PC-3 (cell line): Measurements from ENCODE around the gene ADARB2. TPM values are rescaled to one million over a fixed set of nuclear protein-coding genes. Genes with fewer than 3 reads are reported as not detected.

ENCODE experiments used
- ATAC-seq: fragments of 200-7000 bp; cut with Tn5 transposase; 2 replicates; pipeline ENCODE4 v1.9.1; 2020; ENCODE audit warnings: mild to moderate bottlenecking, moderate library complexity
- BruUV-seq: library from RNA; stranded (reverse); fragments of 400-500 nt; replicated peaks from 2 replicates; lab custom pipeline; 2021; lab: Mats Ljungman, UMichigan
- CTCF ChIA-PET: fragments of 300-600 bp; sonication (Branson Sonifier 250); formaldehyde crosslinking; loops from one replicate; lab custom pipeline; 2022; ENCODE audit warnings: antibody characterized with exemption; lab: Charles Lee
- POLR2A ChIA-PET: fragments of 300-600 bp; sonication (Branson Sonifier 250); formaldehyde crosslinking; loops from one replicate; lab custom pipeline; 2022; ENCODE audit warnings: antibody characterized with exemption; ENCODE audit not compliant: unreplicated experiment; lab: Charles Lee
- DNase-seq: peaks from one replicate; pipeline ENCODE4 v3.0.0-alpha.2; 2015
- H2AFZ ChIP-seq: fragments of 300-600 bp; sonication (generic); 2 replicates; pipeline ENCODE4 v1.6.0; 2016; ENCODE audit warnings: antibody characterized with exemption, low read length
- H3F3A ChIP-seq: fragments of 300-600 bp; sonication (generic); one replicate; pipeline ENCODE4 v1.6.0; 2017; ENCODE audit warnings: antibody characterized with exemption, low read length, control low read depth, mild to moderate bottlenecking; ENCODE audit not compliant: unreplicated experiment
- H3K27ac ChIP-seq: fragments of 300-600 bp; sonication (generic); 2 replicates; pipeline ENCODE4 v1.5.1; 2016; ENCODE audit warnings: mild to moderate bottlenecking, low read length
- H3K27me3 ChIP-seq: fragments of 300-600 bp; sonication (generic); 2 replicates; pipeline ENCODE4 v1.6.1; 2016; ENCODE audit warnings: low read length, mixed read lengths
- H3K36me3 ChIP-seq: fragments of 300-600 bp; sonication (generic); 2 replicates; pipeline ENCODE4 v1.6.1; 2016; ENCODE audit warnings: low read depth, mixed run types, low read length, mixed read lengths
- H3K4me1 ChIP-seq: fragments of 300-600 bp; sonication (generic); 2 replicates; pipeline ENCODE4 v1.5.1; 2016; ENCODE audit warnings: low read length; ENCODE audit not compliant: insufficient read depth
- H3K4me2 ChIP-seq: fragments of 300-600 bp; sonication (generic); 2 replicates; pipeline ENCODE4 v1.6.0; 2016; ENCODE audit warnings: low read length
- H3K4me3 ChIP-seq: fragments of 300-600 bp; sonication (generic); 2 replicates; pipeline ENCODE4 v1.5.1; 2016; ENCODE audit warnings: mild to moderate bottlenecking, low read length, mixed read lengths
- H3K79me2 ChIP-seq: fragments of 300-600 bp; sonication (generic); 2 replicates; pipeline ENCODE4 v1.6.1; 2017; ENCODE audit warnings: low read length, mixed read lengths
- H3K9ac ChIP-seq: fragments of 300-600 bp; sonication (generic); 2 replicates; pipeline ENCODE4 v1.6.0; 2016; ENCODE audit warnings: mild to moderate bottlenecking, low read length
- H3K9me2 ChIP-seq: fragments of 300-600 bp; sonication (generic); replicated peaks from 2 replicates; pipeline ENCODE4 v1.6.1; 2016; ENCODE audit warnings: mixed run types, low read length, mixed read lengths
- H3K9me3 ChIP-seq: fragments of 300-600 bp; sonication (generic); 2 replicates; pipeline ENCODE4 v1.6.1; 2016; ENCODE audit warnings: low read length, mixed read lengths
- H4K20me1 ChIP-seq: fragments of 300-600 bp; sonication (generic); 2 replicates; pipeline ENCODE4 v1.6.1; 2016; ENCODE audit warnings: low read length, mixed read lengths
- CTCF ChIP-seq: fragments of 300-600 bp; sonication (generic); conservative IDR thresholded peaks from 2 replicates; pipeline ENCODE4 v1.5.1; 2017; ENCODE audit warnings: antibody characterized with exemption, low read depth, mild to moderate bottlenecking, low read length
- EZH2 ChIP-seq: fragments of 300-600 bp; sonication (generic); IDR thresholded peaks from one replicate; pipeline ENCODE4 v1.6.1; 2017; ENCODE audit warnings: antibody characterized with exemption, mild to moderate bottlenecking, low read length; ENCODE audit not compliant: unreplicated experiment
- EZH2phosphoT487 ChIP-seq: fragments of 300-600 bp; sonication (generic); IDR thresholded peaks from 2 replicates; pipeline ENCODE4 v1.6.1; 2018; ENCODE audit warnings: mild to moderate bottlenecking, antibody characterized with exemption, low read length, borderline replicate concordance
- intact Hi-C: fragments of 100-400 bp; cut with micrococcal nuclease; formaldehyde crosslinking; loops from 2 replicates; pipeline ENCODE4 v1.9.0; 2023
- total RNA-seq: library from RNA; depleted of rRNA; stranded (reverse); fragments of >200 nt; gene quantifications from 2 replicates; pipeline ENCODE4 v1.2.3, GENCODE V29; 2014

ADARB2 gene
- total RNA-seq, 1 experiment from 2014 or later, result not detected

GRCh38 chr10:1654811-1655356 is 82.4 kb downstream of the ADARB2 start:
- no peak for ATAC-seq
- TF ChIP-seq EZH2 (no peak), EZH2phosphoT487 (no peak), CTCF (no peak)

GRCh38 chr10:1654247-1654646 is 83.1 kb downstream of the ADARB2 start:
- ChIA-PET POLR2A (no interaction called here), CTCF (no interaction called here)
- no peak overlapping the region for H3K27ac ChIP-seq
- intact Hi-C loops, result no loop called here
- no peak for DNase-seq
- no peaks in the 10 kb centered on the region for H3K9me3 ChIP-seq
- no peaks in the 10 kb centered on the region for H3K27me3 ChIP-seq
- TF ChIP-seq EZH2 (no peak), CTCF (no peak), EZH2phosphoT487 (no peak)
- no TSS peak for BruUV-seq
- H3K9ac ChIP-seq, result no peak overlapping the region
- H3K4me1 ChIP-seq, result no peaks in the 10 kb centered on the region
- no peak overlapping the region for H3K4me2 ChIP-seq
- no peaks in the 10 kb centered on the region for H3F3A ChIP-seq
- no peaks in the 10 kb centered on the region for H3K9me2 ChIP-seq
- H3K79me2 ChIP-seq, result no peaks in the 10 kb centered on the region
- no peak overlapping the region for H2AFZ ChIP-seq
- H3K4me3 ChIP-seq, result no peak overlapping the region
- H4K20me1 ChIP-seq, result no peaks in the 10 kb centered on the region
- no peaks in the 10 kb centered on the region for H3K36me3 ChIP-seq
- ATAC-seq, result no peak

More at GRCh38 chr10:1654811-1655356, 82.4 kb downstream of the ADARB2 start:
- Histone ChIP-seq H3K9ac (no peak overlapping the region), H3F3A (no peaks in the 10 kb centered on the region), H3K79me2 (no peaks in the 10 kb centered on the region), H3K4me3 (no peak overlapping the region), H3K4me1 (no peaks in the 10 kb centered on the region), H3K9me3 (no peaks in the 10 kb centered on the region), H3K9me2 (no peaks in the 10 kb centered on the region), H3K36me3 (no peaks in the 10 kb centered on the region), H3K27me3 (no peaks in the 10 kb centered on the region), H3K27ac (no peak overlapping the region), H4K20me1 (no peaks in the 10 kb centered on the region), H2AFZ (no peak overlapping the region), H3K4me2 (no peak overlapping the region)
- POLR2A ChIA-PET, result no interaction called here
- BruUV-seq, result no TSS peak
- CTCF ChIA-PET, result no interaction called here
- intact Hi-C loops, result no loop called here
- DNase-seq, result no peak

GRCh38 chr10:1653321-1653720 is 84.0 kb downstream of the ADARB2 start:
- H3K27ac ChIP-seq, result no peak overlapping the region
- no peaks in the 10 kb centered on the region for H3K27me3 ChIP-seq
- no peaks in the 10 kb centered on the region for H3K79me2 ChIP-seq
- no peaks in the 10 kb centered on the region for H4K20me1 ChIP-seq
- no peaks in the 10 kb centered on the region for H3F3A ChIP-seq
- H3K4me1 ChIP-seq, result no peaks in the 10 kb centered on the region
- BruUV-seq, result no TSS peak
- no peak overlapping the region for H2AFZ ChIP-seq
- intact Hi-C loops, result no loop called here
- H3K9me3 ChIP-seq, result no peaks in the 10 kb centered on the region
- ChIA-PET POLR2A (no interaction called here), CTCF (no interaction called here)
- no peaks in the 10 kb centered on the region for H3K36me3 ChIP-seq
- DNase-seq, result no peak
- H3K9ac ChIP-seq, result no peak overlapping the region
- no peaks in the 10 kb centered on the region for H3K9me2 ChIP-seq
- H3K4me3 ChIP-seq, result no peak overlapping the region
- no peak overlapping the region for H3K4me2 ChIP-seq
- no peak for TF ChIP-seq CTCF
- no peak for TF ChIP-seq EZH2phosphoT487
- no peak for TF ChIP-seq EZH2
- ATAC-seq, result no peak
